NCI-H460 (cell line): ENCODE results near the gene ZFR. TPM values are rescaled to one million over a fixed set of nuclear protein-coding genes. Genes with fewer than 3 reads are reported as not detected.
A peak's percentile ranks its signal among the peaks of the same experiment; 100 is the strongest.

ENCODE experiments used
- DNase-seq: peaks from one replicate; pipeline ENCODE4 v3.0.0-alpha.2; 2016; ENCODE audit warnings: low read depth; ENCODE audit errors: extremely low read depth
- polyA plus RNA-seq: library from polyadenylated mRNA; depleted of rRNA; stranded (reverse); fragments of >200 nt; gene quantifications from 2 replicates; pipeline ENCODE4 v1.2.3, GENCODE V29; 2014; cell fraction: nucleus; rRNA removed
- total RNA-seq: library from RNA; depleted of rRNA; stranded (reverse); fragments of >200 nt; shearing (Covaris generic); gene quantifications from 2 replicates; pipeline ENCODE4 v1.2.3, GENCODE V29; 2014; rRNA removed

The ZFR gene
- 116 and 123 TPM in 2 replicates for total RNA-seq
- polyA plus RNA-seq: 53.9 and 86.2 TPM in 2 replicates

DNA sequence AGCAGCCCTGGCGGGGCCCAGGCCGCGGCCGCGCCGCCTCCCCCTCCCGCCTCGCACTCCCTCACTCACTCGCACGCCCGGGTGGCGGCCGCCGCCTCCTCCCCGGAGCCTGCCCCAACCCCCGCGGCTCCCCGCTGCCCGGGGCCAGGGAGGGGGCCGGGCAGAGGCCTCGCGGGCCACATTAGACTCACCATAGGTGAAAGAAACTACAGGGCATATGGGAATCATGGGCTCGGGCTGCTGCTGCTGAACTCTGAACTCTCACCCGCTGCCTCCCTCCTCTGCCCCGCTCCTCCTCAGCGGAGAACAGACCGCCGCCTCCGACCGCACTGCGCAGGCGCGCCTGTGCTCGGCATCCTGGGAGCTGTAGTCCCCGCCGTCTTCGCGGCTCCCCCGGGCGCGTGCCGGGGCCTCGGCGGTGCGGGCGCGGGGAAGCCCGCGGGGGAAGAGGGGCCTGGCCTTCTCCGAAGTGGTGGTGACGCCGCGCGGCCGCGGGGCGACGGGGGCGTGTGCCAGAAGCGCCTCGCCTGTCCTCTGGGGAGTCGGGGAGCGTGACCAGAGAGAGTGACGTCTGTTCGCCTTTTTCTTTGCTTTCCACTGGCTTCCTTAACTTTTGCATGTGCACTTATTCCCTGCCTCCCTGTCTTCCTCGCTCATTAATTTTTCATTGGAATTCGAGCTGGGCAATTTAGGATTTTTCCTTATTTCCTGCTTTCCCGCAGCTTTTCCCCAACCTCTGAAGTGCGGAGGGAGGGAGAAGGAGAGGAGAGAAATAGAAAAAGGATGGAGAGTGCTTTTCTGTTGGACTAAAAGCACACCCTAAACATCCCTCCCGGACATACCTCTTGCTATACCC lies at the start of gene ZFR:
ZFR (minus strand) TSS at position 310 of the 856 bp plus-strand sequence; CDS start at position 228, 82 bp downstream.
- peak; percentile 85 for DNase-seq

DNA sequence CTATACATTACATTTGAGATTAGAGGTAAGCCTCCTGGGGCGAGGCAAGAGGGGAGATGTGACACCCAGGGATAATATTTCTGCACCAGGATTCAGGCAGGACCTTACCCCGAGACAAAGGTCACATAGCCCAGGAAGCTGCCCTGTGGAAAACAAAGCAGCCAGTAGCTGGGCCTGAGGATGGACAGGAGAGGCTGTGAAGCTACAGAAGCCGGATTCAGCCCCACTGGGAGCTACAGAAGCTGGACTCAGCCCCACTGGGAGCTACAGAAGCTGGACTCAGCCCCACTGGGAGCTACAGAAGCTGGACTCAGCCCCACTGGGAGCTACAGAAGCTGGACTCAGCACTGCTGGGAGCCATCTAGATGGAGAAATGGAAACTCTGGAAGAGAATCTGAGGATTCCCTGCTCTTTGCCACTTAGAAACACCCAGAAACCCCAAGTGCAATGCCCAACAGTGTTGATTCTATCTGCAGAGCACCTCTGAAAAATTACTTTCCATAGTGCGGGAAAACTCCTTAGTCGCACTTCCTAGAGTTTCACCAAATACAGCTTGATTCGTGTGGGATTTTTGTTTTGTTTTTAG lies 46.5 kb upstream of the ZFR start:
- no peak for DNase-seq

DNA sequence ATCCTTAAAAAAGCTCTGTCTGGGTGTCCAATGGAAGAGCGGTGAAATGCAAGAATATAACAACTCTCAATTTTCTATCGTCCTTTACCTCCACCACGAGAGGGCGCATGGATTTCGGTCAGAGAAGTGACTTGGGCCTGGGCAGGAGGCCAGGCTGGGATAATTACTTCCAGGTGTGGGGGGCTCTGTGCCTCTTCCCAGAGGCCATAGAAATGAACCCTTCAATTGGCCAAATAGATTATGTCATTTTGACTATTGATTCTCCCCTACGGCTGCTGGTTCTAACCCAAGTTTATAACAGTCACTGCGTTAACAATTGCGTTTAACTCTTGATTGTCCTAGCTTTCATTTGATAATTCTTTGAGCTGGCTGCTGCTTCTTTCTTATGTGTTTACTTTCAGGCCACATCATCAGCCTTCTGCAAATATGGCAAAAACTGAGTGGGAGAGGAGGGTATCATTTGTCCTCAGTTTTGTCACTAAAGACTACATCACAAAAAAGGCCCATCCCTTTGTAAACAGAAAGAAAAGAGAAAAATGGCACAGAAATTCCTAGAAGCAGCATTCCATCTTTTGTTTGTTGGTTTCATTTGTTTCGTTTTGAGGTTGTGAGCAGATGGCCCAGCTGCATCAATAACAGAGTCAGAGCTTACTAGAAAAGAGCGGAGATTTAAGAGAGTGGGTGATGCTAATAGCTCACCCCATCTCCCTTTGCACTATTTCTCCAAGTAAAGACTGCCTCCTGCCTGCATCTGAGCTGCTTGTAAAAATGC lies 45.4 kb upstream of the ZFR start:
- DNase-seq: peak; percentile 75

DNA sequence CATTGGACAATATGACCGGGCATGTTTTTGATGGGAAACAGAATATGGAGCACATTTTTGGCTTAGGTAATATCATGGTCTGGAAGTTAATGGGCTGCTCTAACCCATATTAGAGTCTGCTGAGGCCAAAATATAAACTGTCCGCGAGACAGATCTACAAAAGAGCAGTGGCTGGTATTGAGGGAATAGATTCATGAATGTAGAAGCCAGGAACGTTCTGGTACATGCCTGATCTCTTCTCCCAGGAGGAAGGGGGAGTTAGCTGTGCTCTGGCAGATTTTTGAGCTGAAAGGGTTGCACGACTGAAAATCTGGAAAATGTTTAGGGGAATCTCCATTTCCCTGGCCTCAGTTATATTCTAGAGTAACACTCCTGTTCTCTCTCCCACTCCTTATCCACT lies 42.9 kb upstream of the ZFR start:
- DNase-seq: no peak

DNA sequence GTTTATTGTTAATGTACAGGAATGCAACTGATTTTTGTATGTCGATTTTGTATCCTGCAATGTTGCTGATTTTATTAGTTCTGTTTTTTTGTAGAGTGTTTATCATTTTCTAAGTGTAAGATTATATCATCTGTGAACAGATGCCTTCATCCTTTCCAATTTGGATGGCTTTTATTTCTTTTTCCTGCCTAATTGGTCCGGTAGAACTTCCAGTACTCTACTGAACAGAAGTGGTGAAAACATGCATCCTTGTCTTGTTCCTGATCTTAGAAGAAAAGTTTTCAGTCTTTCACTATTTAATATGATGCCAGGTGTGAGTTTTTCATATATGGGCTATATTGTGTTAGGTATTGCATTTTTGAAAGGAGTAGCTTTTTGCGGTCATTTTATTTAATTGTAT lies 42.5 kb upstream of the ZFR start:
- DNase-seq: no peak

DNA sequence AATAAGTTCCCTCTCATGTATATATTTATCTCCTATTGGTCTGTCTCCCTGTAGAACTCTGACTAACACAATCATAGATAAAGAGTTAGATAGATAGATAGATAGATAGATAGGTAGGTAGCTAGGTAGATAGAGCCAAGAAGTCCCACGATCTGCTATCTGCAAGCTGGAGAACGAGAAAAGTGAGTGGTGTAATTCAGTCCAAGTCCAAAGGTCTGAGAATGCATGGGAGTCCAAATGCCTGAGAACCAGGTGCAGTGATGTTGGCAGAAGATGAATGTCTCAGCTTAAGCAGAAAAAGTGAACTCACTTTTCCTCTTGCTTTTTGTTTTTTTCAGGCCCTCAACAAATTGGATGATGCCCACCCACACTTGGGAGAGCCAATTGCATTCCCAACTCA lies 37.7 kb upstream of the ZFR start:
- no peak for DNase-seq

DNA sequence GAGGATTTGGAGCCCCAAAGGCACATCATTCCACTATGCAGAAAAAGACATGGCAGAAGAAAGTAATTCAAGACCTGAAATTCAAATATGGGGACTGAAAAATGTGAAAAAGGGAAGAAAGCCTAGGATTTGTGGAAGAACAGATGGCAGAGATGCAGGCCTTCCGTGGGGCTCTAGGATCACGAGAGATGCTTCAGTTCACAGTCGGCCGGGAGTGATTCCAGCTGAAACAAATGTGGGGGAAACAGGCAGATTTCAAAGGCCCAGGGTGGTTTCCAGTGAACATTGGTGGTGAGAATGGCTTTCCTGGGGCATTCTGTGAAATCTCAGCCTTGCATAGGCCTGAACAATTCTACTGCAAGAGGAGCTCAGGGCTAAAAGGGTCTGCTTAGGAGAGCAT lies 34.6 kb upstream of the ZFR start:
- DNase-seq: no peak

DNA sequence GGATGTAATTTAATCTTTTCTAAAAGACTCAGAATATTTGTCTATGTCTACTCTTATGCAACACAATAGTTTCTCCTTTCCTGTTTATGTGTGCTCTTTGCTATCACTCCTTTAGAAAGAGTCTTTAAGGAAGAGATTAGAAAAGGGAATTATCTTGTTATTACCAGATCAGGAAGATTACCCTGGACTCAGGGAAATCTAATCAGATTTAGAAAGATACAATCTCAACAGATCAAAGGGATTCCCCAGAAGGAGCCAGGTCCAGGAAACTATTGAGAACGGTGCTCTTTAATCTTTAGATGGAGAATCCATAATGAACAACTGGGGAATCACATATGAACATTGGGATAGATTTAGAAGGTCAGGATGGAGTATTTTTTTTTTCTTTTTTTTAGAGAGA lies 32.4 kb upstream of the ZFR start:
- no peak for DNase-seq

DNA sequence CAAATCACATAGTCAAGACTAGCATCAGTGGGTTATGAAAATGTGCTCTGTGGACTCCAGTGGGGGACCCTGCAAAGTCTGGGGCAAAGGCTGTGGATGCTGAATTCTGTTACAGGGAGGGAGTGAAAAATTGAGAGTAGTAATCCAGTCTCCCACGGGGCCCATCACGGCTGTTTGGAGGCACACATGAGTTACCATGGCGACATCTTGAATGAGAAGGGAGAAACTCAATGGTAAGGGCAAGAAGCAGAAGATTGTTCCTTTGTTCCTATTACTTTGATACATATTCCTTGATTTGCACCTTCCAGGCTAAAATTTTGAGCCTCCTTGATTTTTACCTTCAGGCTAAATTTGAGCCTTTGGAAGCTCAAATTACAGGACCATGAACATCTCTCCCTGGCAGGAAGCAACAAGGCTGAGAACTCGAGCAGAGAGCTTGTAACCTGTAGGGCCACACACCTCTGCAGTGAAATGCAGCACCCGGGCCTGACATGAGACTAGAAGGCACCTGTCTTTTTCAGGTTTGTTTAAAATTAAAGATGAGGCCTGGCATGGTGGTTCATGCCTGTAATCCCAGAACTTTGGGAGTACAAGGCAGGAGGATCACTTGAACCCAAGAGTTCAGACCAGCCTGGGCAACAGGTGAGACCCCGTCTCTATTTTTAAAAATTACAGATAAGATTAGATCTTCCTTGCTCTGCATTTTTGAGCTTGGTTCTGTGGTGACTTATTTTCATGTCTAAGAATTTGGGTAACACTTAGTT lies 31.0 kb upstream of the ZFR start:
- no peak for DNase-seq

DNA sequence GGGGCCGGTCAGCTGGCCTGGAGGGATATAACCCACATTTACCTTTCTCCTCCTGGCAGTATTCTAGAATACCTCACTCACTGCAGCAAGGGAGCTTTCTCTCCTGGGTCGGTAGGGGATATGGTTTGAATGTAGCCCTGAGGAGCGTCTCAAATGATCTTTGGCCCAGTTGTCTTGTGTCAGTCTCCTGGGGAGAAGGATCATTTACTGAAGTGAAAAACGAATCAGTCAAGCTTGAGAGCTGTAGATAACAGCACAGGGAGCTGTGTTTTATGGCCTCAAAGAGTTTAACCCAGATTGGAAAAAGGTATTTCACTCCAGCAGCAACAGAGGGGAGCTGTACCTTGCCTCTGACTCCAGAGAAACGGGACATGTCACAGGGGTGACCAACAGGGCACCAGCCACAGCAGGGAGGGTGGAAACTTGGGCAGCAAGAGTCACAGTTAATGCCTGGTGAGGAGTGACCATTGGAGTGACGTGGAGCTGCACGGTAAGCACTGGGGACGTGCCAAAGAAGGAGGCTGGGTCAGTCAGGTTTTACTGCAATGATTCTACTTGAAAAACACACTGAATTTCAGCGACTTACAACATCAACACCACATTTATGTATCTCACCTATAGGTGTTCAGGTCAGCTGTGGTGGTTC lies 29.8 kb upstream of the ZFR start:
- no peak for DNase-seq

DNA sequence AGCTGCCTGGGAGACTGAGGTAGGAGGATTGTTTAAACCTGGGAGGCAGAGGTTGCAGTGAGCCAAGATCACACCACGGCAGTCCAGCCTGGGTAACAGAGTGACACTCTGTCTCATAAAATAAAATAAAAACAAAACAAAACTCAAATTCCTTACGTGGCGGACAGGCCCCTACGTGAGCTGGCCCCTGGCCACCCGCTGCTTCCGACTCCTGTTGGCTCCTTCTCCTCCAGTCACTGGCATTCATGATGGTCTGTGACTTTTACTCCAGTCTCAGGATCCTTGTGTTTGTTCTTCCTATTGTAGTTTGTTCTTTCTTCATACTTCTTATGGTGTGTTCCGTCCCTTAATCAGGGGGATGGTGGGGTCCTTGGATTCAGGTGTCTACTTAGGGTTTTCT lies 28.5 kb upstream of the ZFR start:
- DNase-seq: no peak

DNA sequence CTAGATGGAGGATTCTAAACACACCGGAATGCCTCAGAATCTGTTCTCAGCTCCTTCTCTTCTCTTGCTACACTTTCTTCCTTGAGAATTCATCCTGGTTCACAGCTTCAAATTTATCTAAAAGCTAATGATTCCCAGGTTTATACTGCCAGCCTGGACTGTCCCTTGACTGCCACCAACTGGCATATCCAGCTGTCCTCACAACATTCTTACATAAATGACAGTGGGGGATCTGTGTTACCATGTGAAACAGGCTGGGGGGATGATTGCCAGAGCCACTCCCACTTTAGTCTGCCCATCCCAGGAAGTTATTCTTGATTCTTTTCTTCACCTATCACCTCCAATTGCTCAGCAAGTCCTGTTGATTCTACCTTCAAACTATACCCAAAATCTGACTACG lies 27.2 kb upstream of the ZFR start:
- DNase-seq: no peak

DNA sequence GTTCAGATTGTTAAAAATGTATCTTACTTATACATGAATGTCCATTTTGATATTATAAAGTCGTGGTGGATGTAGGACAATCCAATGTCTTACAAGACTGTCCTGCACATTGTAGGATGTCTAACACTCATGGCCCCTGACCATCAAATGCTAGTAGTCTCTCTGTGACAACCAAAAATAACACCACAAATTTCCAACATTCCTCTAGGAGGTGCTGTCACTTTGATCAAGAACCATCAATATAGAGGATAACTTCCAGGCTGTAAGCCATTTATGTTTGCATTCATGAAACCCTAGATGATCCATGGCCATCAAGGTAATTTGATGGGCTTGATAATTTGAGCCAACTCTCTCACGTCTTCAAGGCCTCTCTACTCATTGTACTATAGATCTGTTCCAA lies 20.5 kb upstream of the ZFR start:
- no peak for DNase-seq

DNA sequence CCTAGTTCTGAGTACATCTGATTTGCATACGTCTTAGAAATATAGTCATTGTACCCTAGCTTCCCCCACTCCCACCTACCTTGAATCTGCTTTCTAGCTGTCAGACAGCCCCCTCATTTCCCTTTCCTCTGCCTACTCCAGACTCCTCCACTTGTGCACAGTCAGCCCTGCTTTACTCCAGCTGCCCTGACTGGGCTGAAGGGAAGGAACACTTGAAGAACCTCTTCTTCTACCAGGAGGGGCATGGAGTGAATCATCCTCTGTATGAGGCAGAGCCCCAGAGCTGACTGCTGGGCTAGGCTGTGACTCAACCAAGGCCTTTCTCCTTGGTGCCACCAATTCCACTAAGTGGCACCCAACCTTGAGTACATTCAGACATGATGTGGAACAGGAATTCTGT lies 18.1 kb upstream of the ZFR start:
- DNase-seq: no peak

DNA sequence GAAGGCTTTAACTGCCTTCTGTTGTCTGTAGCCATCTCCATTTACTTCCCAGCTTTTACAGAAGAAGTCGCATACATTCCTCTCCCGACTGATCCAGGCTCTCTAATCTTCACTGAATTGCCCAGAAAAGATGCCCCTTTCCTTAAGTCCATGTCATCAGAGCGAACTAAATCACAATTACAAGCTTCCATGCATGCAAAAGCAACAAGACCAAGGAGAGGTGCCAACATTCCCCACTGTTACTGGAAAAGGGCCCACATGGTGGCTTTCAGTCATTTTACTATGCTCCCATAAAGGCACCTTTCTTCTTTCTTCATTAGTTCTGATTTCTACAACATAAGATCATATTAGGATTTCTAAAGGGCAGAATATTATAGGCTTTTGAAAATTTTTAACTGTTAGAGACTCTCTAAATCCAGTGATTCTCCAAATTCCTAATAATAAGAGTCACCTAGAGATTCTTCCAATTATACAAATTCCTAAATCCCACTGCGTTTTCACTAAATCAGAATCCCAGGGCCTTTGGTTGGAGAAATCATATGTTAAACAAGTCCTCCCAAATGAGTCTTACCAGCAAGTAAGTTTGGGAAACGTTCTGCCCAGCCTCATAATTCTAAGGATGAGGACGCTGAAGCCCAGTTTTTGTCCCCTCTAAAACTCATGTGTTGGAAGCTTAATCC lies 17.0 kb upstream of the ZFR start:
- no peak for DNase-seq

DNA sequence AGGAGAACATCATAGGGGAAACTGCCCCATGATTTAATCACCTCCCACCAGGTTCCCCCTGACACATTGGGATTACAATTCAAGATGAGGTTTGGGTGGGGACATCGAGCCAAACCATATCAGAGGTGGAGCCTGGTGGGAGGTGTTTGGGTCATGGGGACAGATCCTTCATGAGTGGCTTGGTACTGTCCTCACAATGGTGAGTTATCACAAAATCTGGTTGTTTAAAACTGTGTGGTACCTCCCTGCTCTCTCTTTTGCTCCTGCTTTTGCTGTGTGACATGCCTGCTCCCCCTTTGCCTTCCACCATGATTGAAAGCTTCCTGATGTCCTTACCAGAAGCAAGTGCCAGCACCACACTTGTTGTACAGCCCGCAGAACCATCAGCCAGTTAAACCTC lies 16.2 kb upstream of the ZFR start:
- DNase-seq: no peak

DNA sequence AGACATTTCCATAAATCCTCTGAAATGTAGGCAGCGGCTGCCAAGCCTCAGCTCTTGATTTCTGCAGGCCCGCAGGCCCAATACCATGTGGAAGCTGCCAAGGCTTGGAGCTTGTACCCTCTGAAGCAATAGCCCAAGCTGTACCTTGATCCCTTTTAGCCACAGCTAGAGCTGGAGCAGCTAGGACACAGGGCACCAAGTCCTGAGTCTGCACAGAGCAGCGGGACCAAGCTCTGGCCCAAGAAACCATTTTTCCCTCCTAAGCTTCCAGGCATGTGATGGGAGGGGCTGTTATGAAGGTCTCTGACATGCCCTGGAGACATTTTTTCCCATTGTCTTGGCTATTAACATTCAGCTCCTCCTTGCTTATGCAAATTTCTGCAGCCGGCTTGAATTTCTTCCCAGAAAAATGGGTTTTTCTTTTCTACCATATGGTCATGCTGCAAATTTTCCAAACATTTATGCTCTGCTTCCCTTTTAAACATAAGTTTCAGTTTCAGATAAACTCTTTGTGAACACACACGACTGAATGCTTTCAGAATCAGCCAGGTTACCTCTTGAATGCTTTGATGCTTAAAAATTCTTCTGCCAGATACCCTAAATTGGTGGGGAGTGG lies 14.4 kb upstream of the ZFR start:
- DNase-seq: no peak

DNA sequence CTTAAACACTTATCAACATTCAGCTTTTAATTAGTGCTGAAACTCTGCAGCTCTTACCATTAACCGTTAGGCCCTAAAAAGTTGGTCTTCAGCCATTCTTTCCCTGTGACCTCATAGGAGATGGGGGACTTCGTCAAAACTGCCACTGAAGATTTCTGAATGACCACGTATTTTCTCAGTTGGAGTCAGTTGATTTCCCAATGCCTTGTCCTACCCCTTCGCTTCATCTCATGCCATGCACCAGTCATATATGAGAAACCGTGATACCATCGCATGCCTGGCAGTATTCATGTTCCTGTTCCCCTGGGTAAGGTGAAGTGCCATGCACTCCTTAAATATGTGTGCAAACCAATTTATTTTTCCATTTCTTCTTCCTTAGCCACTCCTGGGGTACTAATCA lies 10.8 kb upstream of the ZFR start:
- DNase-seq: no peak

DNA sequence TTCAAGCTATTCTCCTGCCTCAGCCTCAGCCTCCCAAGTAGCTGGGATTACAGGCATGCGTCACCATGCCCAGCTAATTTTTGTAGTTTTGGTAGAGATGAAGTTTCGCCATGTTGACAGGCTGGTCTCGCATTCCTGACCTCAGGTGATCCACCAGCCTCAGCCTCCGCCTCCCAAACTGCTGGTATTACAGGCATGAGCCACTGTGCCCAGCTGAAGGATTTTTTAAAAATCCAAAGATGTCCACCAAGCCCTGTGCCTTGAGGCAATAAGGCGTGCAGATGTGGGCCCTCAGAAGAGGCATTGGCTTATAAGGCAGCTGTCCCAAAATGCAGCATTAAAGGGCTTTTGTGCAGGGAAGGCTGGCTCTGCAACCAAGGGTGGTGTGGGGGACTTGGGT lies 10.3 kb upstream of the ZFR start:
- no peak for DNase-seq
